ENCODE data around the gene PCSK1. TPM values are rescaled to one million over a fixed set of nuclear protein-coding genes. Genes with fewer than 3 reads are reported as not detected.

Gene PCSK1
- total and polyA plus RNA-seq, 2 of the 4 experiments (the other 2 are of a cell fraction) = not detected

GRCh38 chr5:96476654-96477053 is 43.6 kb upstream of the PCSK1 start:
- H3K9me3 ChIP-seq (ENCODE audit: control insufficient read depth, insufficient read depth, low read length) = no peaks in the 10 kb centered on the region
- no peak overlapping the region for H2AK9ac ChIP-seq (replicated peaks; ENCODE audit: low read depth, low read length, poor library complexity)
- no peak overlapping the region for H3K27ac ChIP-seq (ENCODE audit: insufficient read depth, low read length)
- H3K23ac ChIP-seq (ENCODE audit: low read depth, low read length) = no peak overlapping the region
- H3K14ac ChIP-seq (replicated peaks; ENCODE audit: low read depth, low read length) = no peak overlapping the region
- no peaks in the 10 kb centered on the region for H3K4me1 ChIP-seq (ENCODE audit: control insufficient read depth, insufficient read depth, low read length)
- H3K4me2 ChIP-seq (ENCODE audit: low read depth, low read length) = no peak overlapping the region
- POLR2A ChIA-PET (ENCODE audit: unreplicated experiment) = no interaction called here
- no peaks in the 10 kb centered on the region for H3K9me1 ChIP-seq (ENCODE audit: insufficient read depth, low read length)
- no TSS peak for BruUV-seq (replicated peaks)
- CTCF ChIA-PET = no interaction called here
- H4K8ac ChIP-seq (ENCODE audit: low read depth in 2 of 2, low read length in 2 of 2) = no peak overlapping the region
- H3K9ac ChIP-seq (ENCODE audit: low read depth, low read length) = no peak overlapping the region
- H2BK5ac ChIP-seq (ENCODE audit: low read depth, low read length, poor library complexity, severe bottlenecking) = no peak overlapping the region
- no peak overlapping the region for H4K91ac ChIP-seq (ENCODE audit: insufficient read depth, low read depth, low read length)
- DNase-seq (peak; percentile 69), ATAC-seq (ENCODE audit: low read depth) (peak; percentile 79)
- intact Hi-C loops (cut with micrococcal nuclease) = loop anchor here (5.0 kb wide), 1 partner anchor 34 kb away; no protein-coding TSS in a partner anchor
- no peak overlapping the region for H3K18ac ChIP-seq (ENCODE audit: low read depth, low read length)
- no peak overlapping the region for H2BK120ac ChIP-seq (ENCODE audit: low read depth, low read length)
- H4K20me1 ChIP-seq (ENCODE audit: insufficient read depth, low read length) = no peaks in the 10 kb centered on the region
- H2AK5ac ChIP-seq (ENCODE audit: low read depth, low read length) = no peak overlapping the region
- no peak overlapping the region for H2BK15ac ChIP-seq (ENCODE audit: low read depth, low read length)
- H3K79me1 ChIP-seq (ENCODE audit: low read depth in 1 of 2, low read length in 2 of 2) = no peaks in the 10 kb centered on the region
- H3K4ac ChIP-seq (ENCODE audit: low read depth, low read length) = no peak overlapping the region
- in situ Hi-C loops (cut with MboI; ENCODE audit: low sequenced_read_pairs) = no loop called here
- H3K27me3 ChIP-seq (ENCODE audit: control insufficient read depth, insufficient read depth, low read length) = peaks cover 3% of the 10 kb centered on the region; the same call in 1 of the 2 replicates
- no peaks in the 10 kb centered on the region for H3K36me3 ChIP-seq (ENCODE audit: control insufficient read depth, insufficient read depth, low read length)
- H3K56ac ChIP-seq (ENCODE audit: extremely low read depth, insufficient read depth, low read length) = no peak overlapping the region
- peak; percentile 43; the same call in 1 of the 2 replicates for TF ChIP-seq BHLHE40 (IDR thresholded peaks at IDR 0.05; ENCODE audit: low read depth, low read length)
- TF ChIP-seq FOS (IDR thresholded peaks at IDR 0.05; ENCODE audit: low read depth, low read length) = no peak
- no peak overlapping the region for H2BK20ac ChIP-seq (ENCODE audit: low read depth, low read length)
- H3K4me3 ChIP-seq (ENCODE audit: insufficient read depth, low read depth, low read length) = no peak overlapping the region
- dilution Hi-C loops (cut with HindIII; ENCODE audit: low sequenced_read_pairs, unreplicated experiment) = no loop called here
- H4K5ac ChIP-seq (ENCODE audit: low read depth, low read length) = no peak overlapping the region
- no peak overlapping the region for H2AFZ ChIP-seq (replicated peaks; ENCODE audit: low read length, poor library complexity)
- no CpG with 5 or more reads among the region's 3 CpGs for WGBS, 2 experiments (ENCODE audit: extremely low coverage in 2 of 2, insufficient read length in 1 of 2)
